Naive thymus-derived CD4-positive, alpha-beta T cell (primary cell): Measurements from ENCODE around the gene ARHGEF10L. TPM values are rescaled to one million over a fixed set of nuclear protein-coding genes. Genes with fewer than 3 reads are reported as not detected.

Source experiments
- ATAC-seq: fragments of 150-1000 bp; cut with Tn5 transposase; 2 replicates; pipeline ENCODE4 v1.10.0; 2021; ENCODE audit warnings: mild to moderate bottlenecking, moderate library complexity
- CTCF ChIA-PET: fragments of 350-600 bp; sonication (Branson Sonifier 250); formaldehyde crosslinking; loops from one replicate; lab custom pipeline; 2021; ENCODE audit warnings: antibody characterized with exemption; lab: Charles Lee
- POLR2A ChIA-PET: fragments of 350-600 bp; sonication (Branson Sonifier 250); formaldehyde crosslinking; loops from one replicate; lab custom pipeline; 2021; ENCODE audit warnings: antibody characterized with exemption, inconsistent platforms; lab: Charles Lee
- DNase-seq, 9 donors: peaks; one replicate each; pipeline versions ENCODE4 v3.0.0 to v3.0.0-alpha.2; 2020 to 2022; ENCODE audit warnings: mixed read lengths in 1 of 9
- H3K27ac ChIP-seq: one replicate; pipeline ENCODE4 v1.7.0; 2013; ENCODE audit warnings: mild to moderate bottlenecking, low read depth, low read length, moderate library complexity
- H3K27me3 ChIP-seq, 2 donors: one replicate each; pipeline ENCODE4 v1.7.0; 2013; ENCODE audit warnings: low read length in 2 of 2, mild to moderate bottlenecking in 2 of 2, moderate library complexity in 2 of 2; ENCODE audit not compliant: control insufficient read depth in 2 of 2, insufficient read depth in 2 of 2
- H3K36me3 ChIP-seq, 3 experiments: 1 replicate in 2 of 3; 2 replicates in 1 of 3; pipeline ENCODE4 v1.7.0; 2013; ENCODE audit warnings: low read length in 3 of 3, mild to moderate bottlenecking in 3 of 3, moderate library complexity in 1 of 3; ENCODE audit not compliant: insufficient read depth in 3 of 3, control insufficient read depth in 2 of 3
- H3K4me1 ChIP-seq, 2 donors: one replicate each; pipeline ENCODE4 v1.7.0; 2013; ENCODE audit warnings: low read length in 2 of 2, mild to moderate bottlenecking in 2 of 2, moderate library complexity in 1 of 2; ENCODE audit not compliant: control insufficient read depth in 2 of 2, insufficient read depth in 2 of 2
- H3K4me3 ChIP-seq: 2 replicates; pipeline ENCODE4 v1.7.0; 2013; ENCODE audit warnings: mild to moderate bottlenecking, low read length
- H3K9me3 ChIP-seq, 3 experiments: 1 replicate in 2 of 3; 2 replicates in 1 of 3; pipeline ENCODE4 v1.7.0; 2013; ENCODE audit warnings: low read length in 3 of 3; ENCODE audit not compliant: control insufficient read depth in 2 of 3
- H3K27ac Mint-ChIP-seq, 9 donors: one replicate each; pipeline ENCODE4 v1.8.0; 2020 to 2022; ENCODE audit warnings: mixed read lengths in 9 of 9, mild to moderate bottlenecking in 8 of 9, moderate library complexity in 5 of 9, inconsistent platforms in 2 of 9
- H3K27me3 Mint-ChIP-seq, 5 donors: one replicate each; pipeline ENCODE4 v1.8.0; 2021 to 2022; ENCODE audit warnings: mixed read lengths in 5 of 5, mild to moderate bottlenecking in 1 of 5
- H3K36me3 Mint-ChIP-seq, 5 donors: one replicate each; pipeline ENCODE4 v1.8.0; 2020 to 2022; ENCODE audit warnings: mixed read lengths in 5 of 5, mild to moderate bottlenecking in 3 of 5, inconsistent platforms in 1 of 5
- H3K4me1 Mint-ChIP-seq, 7 donors: one replicate each; pipeline ENCODE4 v1.8.0; 2020 to 2022; ENCODE audit warnings: mixed read lengths in 7 of 7, mild to moderate bottlenecking in 3 of 7, inconsistent platforms in 1 of 7
- H3K4me3 Mint-ChIP-seq, 10 donors: one replicate each; pipeline ENCODE4 v1.8.0; 2020 to 2022; ENCODE audit warnings: mild to moderate bottlenecking in 10 of 10, mixed read lengths in 10 of 10, moderate library complexity in 6 of 10, inconsistent platforms in 2 of 10
- H3K9me3 Mint-ChIP-seq, 11 donors: one replicate each; pipeline ENCODE4 v1.8.0; 2020 to 2022; ENCODE audit warnings: mixed read lengths in 11 of 11, mild to moderate bottlenecking in 4 of 11, inconsistent platforms in 1 of 11, moderate library complexity in 1 of 11
- intact Hi-C, 2 donors: fragments of 100-400 bp; cut with micrococcal nuclease; formaldehyde crosslinking; loops; one replicate each; pipeline ENCODE4 v1.15.1; 2023
- polyA plus RNA-seq, 2 donors: library from polyadenylated mRNA; unstranded; fragments of 300-500 nt; fragmentation: Illumina TruSeq; gene quantifications; one replicate each; pipeline ENCODE4 v1.2.3, GENCODE V29; 2021
- total RNA-seq, 6 experiments: library from RNA in 5 of 6; stranded (reverse) in 5 of 6; gene quantifications; 1 replicate in 5 of 6; 2 replicates in 1 of 6; pipeline ENCODE4 v1.2.3 and lab custom pipeline; 2021 to 2026

The ARHGEF10L gene
- total and polyA plus RNA-seq, 7 experiments from 2014 or later = 0.59 to 19.7 (median 0.84) TPM; not detected in 3

- Mint-ChIP-seq H3K27me3 (peaks cover 0 to 7% (median 0%) of the 10 kb centered on the region in 5 donors), H3K4me3 (no peak overlapping the region), H3K9me3 (no peaks in the 10 kb centered on the region), H3K4me1 (peaks cover 0 to 6% (median 0%) of the 10 kb centered on the region in 7 donors), H3K36me3 (no peaks in the 10 kb centered on the region), H3K27ac (no peak overlapping the region)
- intact Hi-C loops = loop anchor here (2.0 to 5.0 kb wide), 3 partner anchors 103 to 185 kb away; no protein-coding TSS in a partner anchor
- no peak for DNase-seq
- H3K27ac ChIP-seq = no peak overlapping the region
- no peak for ATAC-seq
- CTCF ChIA-PET = no interaction called here
- no peak overlapping the region for H3K4me3 ChIP-seq
- no peaks in the 10 kb centered on the region for H3K4me1 ChIP-seq
- H3K9me3 ChIP-seq = no peaks in the 10 kb centered on the region
- no peaks in the 10 kb centered on the region for H3K27me3 ChIP-seq
- no peaks in the 10 kb centered on the region for H3K36me3 ChIP-seq
- POLR2A ChIA-PET = no interaction called here
These were observed 66.3 kb downstream of the ARHGEF10L start for GRCh38 chr1:17605582-17606344.

GRCh38 chr1:17606826-17607440, 67.4 kb downstream of the ARHGEF10L start:
- ATAC-seq (no peak), DNase-seq (peak in 3 of 9 donors; percentile 2 to 54 (median 12))
- Histone ChIP-seq H3K27me3 (no peaks in the 10 kb centered on the region), H3K4me3 (no peak overlapping the region), H3K9me3 (no peaks in the 10 kb centered on the region), H3K27ac (no peak overlapping the region), H3K36me3 (no peaks in the 10 kb centered on the region), H3K4me1 (no peaks in the 10 kb centered on the region)
- Mint-ChIP-seq H3K27ac (no peak overlapping the region), H3K36me3 (no peaks in the 10 kb centered on the region), H3K27me3 (peaks cover 0 to 7% (median 0%) of the 10 kb centered on the region in 5 donors), H3K4me3 (no peak overlapping the region), H3K9me3 (no peaks in the 10 kb centered on the region), H3K4me1 (peaks cover 0 to 6% (median 0%) of the 10 kb centered on the region in 7 donors)
- intact Hi-C loops = loop anchor here (2.0 to 5.0 kb wide), 3 partner anchors 105 to 186 kb away; no protein-coding TSS in a partner anchor
- CTCF ChIA-PET = no interaction called here
- POLR2A ChIA-PET = no interaction called here

GRCh38 chr1:17607644-17608581, 68.4 kb downstream of the ARHGEF10L start:
- ChIA-PET CTCF (no interaction called here), POLR2A (no interaction called here)
- Histone ChIP-seq H3K36me3 (no peaks in the 10 kb centered on the region), H3K27me3 (no peaks in the 10 kb centered on the region), H3K4me3 (no peak overlapping the region), H3K27ac (no peak overlapping the region), H3K4me1 (no peaks in the 10 kb centered on the region), H3K9me3 (no peaks in the 10 kb centered on the region)
- no peak for DNase-seq
- no peaks in the 10 kb centered on the region for H3K36me3 Mint-ChIP-seq
- ATAC-seq = no peak
- H3K4me3 Mint-ChIP-seq = no peak overlapping the region
- intact Hi-C loops = loop anchor here (2.0 to 5.0 kb wide), 3 partner anchors 106 to 187 kb away; no protein-coding TSS in a partner anchor
- peaks cover 0 to 3% (median 0%) of the 10 kb centered on the region in 7 donors for H3K4me1 Mint-ChIP-seq
- no peaks in the 10 kb centered on the region for H3K9me3 Mint-ChIP-seq
- H3K27me3 Mint-ChIP-seq = peaks cover 0 to 11% (median 0%) of the 10 kb centered on the region in 5 donors
- no peak overlapping the region for H3K27ac Mint-ChIP-seq

GRCh38 chr1:17609529-17609928, 70.0 kb downstream of the ARHGEF10L start:
- Histone ChIP-seq H3K4me3 (no peak overlapping the region), H3K9me3 (no peaks in the 10 kb centered on the region), H3K27me3 (no peaks in the 10 kb centered on the region), H3K4me1 (no peaks in the 10 kb centered on the region), H3K27ac (no peak overlapping the region), H3K36me3 (no peaks in the 10 kb centered on the region)
- intact Hi-C loops = loop anchor here in 1 of 2 donors (5.0 kb wide), 2 partner anchors 107 to 187 kb away; no protein-coding TSS in a partner anchor
- DNase-seq = no peak
- Mint-ChIP-seq H3K4me1 (no peaks in the 10 kb centered on the region), H3K27ac (no peak overlapping the region), H3K4me3 (no peak overlapping the region), H3K36me3 (no peaks in the 10 kb centered on the region), H3K9me3 (no peaks in the 10 kb centered on the region), H3K27me3 (peaks cover 0 to 11% (median 0%) of the 10 kb centered on the region in 5 donors)
- ChIA-PET POLR2A (interaction anchor here (0.6 kb wide), 1 partner anchor 884 kb away, joined by 3 read pairs; no protein-coding TSS in a partner anchor), CTCF (no interaction called here)
- no peak for ATAC-seq

- no peak for DNase-seq
- Histone ChIP-seq H3K4me3 (no peak overlapping the region), H3K27me3 (no peaks in the 10 kb centered on the region), H3K27ac (no peak overlapping the region), H3K4me1 (no peaks in the 10 kb centered on the region), H3K36me3 (no peaks in the 10 kb centered on the region), H3K9me3 (no peaks in the 10 kb centered on the region)
- no peak for ATAC-seq
- Mint-ChIP-seq H3K4me3 (no peak overlapping the region), H3K9me3 (no peaks in the 10 kb centered on the region), H3K27ac (no peak overlapping the region), H3K4me1 (no peaks in the 10 kb centered on the region), H3K36me3 (no peaks in the 10 kb centered on the region), H3K27me3 (peaks cover 0 to 11% (median 0%) of the 10 kb centered on the region in 5 donors)
- POLR2A ChIA-PET = interaction anchor here (0.6 kb wide), 1 partner anchor 883 kb away, joined by 3 read pairs; no protein-coding TSS in a partner anchor
- CTCF ChIA-PET = no interaction called here
- intact Hi-C loops = no loop called here
These were observed 70.6 kb downstream of the ARHGEF10L start for GRCh38 chr1:17610085-17610484.

GRCh38 chr1:17610713-17611112, 71.2 kb downstream of the ARHGEF10L start:
- Mint-ChIP-seq H3K9me3 (no peaks in the 10 kb centered on the region), H3K36me3 (no peaks in the 10 kb centered on the region), H3K4me1 (no peaks in the 10 kb centered on the region), H3K4me3 (no peak overlapping the region), H3K27me3 (peaks cover 0 to 10% (median 0%) of the 10 kb centered on the region in 5 donors), H3K27ac (no peak overlapping the region)
- Histone ChIP-seq H3K9me3 (no peaks in the 10 kb centered on the region), H3K27ac (no peak overlapping the region), H3K4me3 (no peak overlapping the region), H3K36me3 (no peaks in the 10 kb centered on the region), H3K27me3 (no peaks in the 10 kb centered on the region), H3K4me1 (no peaks in the 10 kb centered on the region)
- ChIA-PET CTCF (no interaction called here), POLR2A (no interaction called here)
- no peak for DNase-seq
- intact Hi-C loops = no loop called here
- ATAC-seq = no peak
